GM18526 (cell line): ENCODE measurements around the gene STMN1.

Experiments
- POLR2A ChIP-seq: IDR thresholded peaks from 3 replicates; pipeline ENCODE4 v1.6.1; 2011; ENCODE audit not compliant: insufficient read length; ENCODE audit errors: extremely low read depth

STMN1 gene

GRCh38 chr1:25902462-25902861, 3.8 kb downstream of the STMN1 start:
- TF ChIP-seq POLR2A = no peak

GRCh38 chr1:25900219-25900618, 6.0 kb downstream of the STMN1 start:
- TF ChIP-seq POLR2A = no peak

DNA sequence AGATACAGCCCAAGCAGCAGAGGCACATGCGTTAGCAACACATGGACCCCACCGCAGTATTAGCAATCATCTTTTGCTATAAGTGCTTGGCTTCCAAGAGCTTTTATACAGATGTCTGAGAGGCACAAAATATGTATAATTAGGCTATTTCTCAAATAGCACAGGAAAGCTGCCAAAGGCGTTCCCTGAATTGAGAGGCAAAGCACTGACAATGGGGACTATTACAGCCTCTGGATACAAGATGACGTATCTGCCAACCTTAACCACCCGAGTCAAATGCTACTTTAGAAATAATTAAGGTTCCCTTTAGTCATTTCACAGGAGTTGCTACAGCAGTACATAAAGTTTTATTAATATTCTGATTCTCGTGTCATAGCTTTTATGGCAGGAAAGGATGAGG, 6.4 kb downstream of the STMN1 start:
- no peak for TF ChIP-seq POLR2A

DNA sequence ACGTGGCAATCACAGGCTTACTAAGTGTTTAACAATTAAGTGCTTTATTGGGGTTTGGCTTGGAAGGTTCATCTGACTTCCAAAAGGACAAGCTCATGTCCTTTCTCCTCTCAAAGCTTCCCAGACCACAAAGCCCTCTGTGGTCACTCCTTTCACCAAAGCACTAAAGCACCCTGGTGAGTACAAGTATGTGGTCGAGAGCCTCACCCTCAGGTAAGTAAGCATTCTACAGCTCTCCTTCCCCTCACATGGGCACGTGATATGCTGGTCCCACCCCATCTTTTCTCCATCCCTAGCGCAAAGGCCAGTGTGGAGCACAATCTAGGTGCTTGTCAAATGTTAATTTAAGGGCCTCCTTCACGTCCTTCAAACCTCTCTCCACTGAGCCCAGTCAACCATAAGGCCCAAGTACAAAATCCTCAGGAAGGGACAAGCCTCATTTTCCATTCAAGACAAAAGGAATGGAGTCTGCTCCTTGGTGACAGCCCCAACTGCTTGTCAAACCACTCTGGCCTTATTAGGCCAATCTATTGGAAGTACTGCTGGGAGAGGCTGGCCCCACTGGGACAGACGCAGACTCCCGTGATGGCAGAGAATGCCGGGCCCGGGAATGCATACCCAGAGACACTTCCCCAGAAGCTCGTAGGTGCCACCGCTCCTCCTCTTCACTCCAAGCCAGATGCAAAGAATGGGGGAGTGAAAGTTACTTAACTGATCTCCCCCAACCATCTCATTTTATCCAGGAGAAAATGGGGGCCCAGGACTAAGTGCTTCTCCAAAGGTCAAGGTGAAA, 7.8 kb downstream of the STMN1 start:
- TF ChIP-seq POLR2A = no peak

- no peak for TF ChIP-seq POLR2A
These were observed 8.5 kb downstream of the STMN1 start for GRCh38 chr1:25897754-25898153.

GRCh38 chr1:25896266-25896665, 10.0 kb downstream of the STMN1 start:
- TF ChIP-seq POLR2A = no peak

GRCh38 chr1:25895365-25895990, 10.7 kb downstream of the STMN1 start:
- no peak for TF ChIP-seq POLR2A

- no peak for TF ChIP-seq POLR2A
These were observed 13.1 kb downstream of the STMN1 start for GRCh38 chr1:25893116-25893515.

GRCh38 chr1:25891606-25892005, 14.6 kb downstream of the STMN1 start:
- no peak for TF ChIP-seq POLR2A

DNA sequence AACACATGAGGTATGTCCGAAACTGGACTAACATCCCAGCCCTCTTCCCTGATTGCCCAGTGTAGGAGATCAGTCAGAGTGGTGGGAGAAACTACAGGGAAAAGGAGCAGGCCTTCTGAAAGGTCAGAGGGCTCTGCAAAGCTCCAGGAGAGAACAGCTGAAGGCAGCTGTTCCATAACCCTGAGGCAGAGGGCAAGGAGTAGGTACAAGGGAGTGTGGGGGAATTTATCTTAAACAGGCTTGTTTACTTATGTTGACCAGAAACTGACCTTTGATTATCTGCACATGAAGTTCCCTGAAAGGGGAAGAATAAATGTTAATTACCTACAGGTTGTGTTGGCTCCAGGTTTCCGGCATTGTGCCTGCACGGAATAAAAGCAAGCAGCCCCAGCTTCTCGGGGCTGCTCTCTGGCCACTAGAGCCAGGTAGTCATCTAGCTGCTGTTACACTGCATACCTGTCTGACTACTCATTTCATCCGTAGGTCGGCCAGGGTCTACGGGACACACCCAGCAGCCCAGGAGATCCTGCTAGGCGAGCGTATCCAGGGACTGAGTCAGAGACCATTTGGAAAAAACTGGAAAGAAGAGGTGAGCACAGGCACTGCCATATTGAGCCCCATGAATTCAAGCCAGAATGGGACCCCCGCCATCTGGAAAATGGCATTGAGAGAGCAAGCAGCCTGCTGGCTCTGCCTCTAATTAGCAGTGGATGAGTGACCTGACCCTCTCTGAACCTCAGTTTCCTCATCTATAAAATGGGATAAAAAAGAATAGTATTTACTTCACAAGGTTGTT, 15.8 kb downstream of the STMN1 start:
- no peak for TF ChIP-seq POLR2A

GRCh38 chr1:25889470-25889869, 16.7 kb downstream of the STMN1 start:
- no peak for TF ChIP-seq POLR2A

DNA sequence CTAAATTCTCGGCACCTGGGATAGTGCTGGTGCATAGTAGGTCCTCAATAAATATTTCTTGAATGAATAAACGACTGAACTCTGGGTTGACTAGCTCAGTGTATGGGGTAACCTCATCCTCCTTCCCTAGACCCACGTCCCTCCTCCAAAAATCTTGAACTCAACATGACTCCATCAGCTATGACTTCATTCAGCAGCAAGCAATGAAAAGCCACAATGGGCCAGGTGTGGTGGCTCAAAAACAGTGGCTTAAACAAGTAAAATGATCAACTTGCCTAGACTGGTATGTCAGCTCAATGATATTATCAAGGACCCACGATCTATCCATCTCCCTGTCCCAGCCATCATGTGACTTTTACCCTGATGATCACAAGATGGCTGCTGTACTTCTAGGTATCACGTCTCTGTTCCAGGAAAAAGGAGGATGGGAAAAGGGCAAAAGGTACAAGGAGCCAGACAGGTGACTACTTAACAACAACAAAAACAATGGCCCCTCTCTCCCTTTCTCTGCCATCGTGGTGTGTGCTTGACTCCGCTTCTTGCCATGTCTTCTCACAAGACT, 17.7 kb downstream of the STMN1 start:
- TF ChIP-seq POLR2A = no peak

GRCh38 chr1:25885602-25886001, 20.6 kb downstream of the STMN1 start:
- no peak for TF ChIP-seq POLR2A

DNA sequence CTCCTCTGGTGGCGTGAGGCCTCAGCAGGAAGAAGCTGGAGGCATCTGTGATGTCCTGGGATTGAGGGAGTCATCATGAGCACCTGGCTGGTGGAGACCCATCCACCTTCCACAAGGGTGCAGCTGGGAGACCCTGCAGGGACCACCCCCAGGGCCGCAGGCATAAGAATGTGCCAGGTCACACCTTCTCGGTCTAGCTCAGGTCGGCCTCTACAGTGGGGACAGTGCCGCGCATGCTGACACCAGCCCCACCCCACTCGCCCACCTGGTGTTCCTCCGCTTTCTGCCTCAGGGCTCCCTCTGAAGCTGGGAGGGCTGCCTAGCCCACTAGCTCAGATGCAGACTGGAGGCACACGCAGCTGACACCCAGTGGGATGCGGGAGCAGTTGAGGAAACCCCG, 25.0 kb downstream of the STMN1 start:
- TF ChIP-seq POLR2A = no peak

DNA sequence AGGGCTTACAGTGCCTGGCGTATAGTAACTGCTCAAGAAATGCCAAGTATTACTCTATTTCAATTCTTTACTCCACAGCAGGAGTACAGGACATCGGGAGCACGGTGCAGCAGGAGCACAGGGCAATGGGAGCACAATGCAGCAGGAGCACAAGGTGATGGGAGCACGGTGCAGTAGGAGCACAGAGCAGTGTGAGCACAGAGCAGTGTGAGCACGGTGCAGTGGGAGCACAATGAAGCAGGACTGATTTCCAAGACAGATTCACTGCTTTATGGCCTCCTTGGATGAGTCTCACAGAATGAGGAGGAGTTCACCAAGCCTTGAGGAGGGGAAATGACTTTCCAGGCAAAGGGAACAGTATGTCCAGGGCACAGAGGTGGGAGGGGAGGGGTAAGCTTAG, 25.7 kb downstream of the STMN1 start:
- no peak for TF ChIP-seq POLR2A

DNA sequence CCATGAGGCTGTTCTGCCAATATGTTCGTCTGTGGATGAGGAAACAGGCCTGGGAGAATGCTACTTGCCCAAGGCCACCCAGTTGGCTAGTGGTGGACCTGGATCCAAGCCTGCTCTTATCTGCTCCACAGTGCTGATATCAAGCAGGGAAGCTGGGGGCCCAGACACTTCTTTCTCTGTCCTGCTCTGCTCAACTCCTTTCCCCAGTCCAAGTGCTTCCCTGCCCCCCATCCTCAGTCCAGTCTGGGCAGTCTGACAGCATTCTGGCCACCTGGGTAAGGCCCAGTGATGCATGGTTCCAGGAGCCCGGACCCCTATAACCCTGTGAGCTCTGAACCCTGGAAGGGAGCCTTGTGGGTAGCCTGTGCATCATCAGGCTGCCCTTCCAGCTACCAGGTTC, 26.5 kb downstream of the STMN1 start:
- TF ChIP-seq POLR2A = no peak
